Panc1 (cell line): ENCODE measurements around the gene S1PR1.

Experiments used
- REST ChIP-seq, 2 experiments: IDR thresholded peaks; 2 replicates each; pipeline ENCODE4 v1.6.1; 2011 to 2012; ENCODE audit warnings: low read depth in 2 of 2, control low read depth in 1 of 2, low read length in 1 of 2, mild to moderate bottlenecking in 1 of 2, moderate library complexity in 1 of 2; ENCODE audit not compliant: insufficient read depth in 1 of 2
- TF ChIP-seq, protein P1 (sequence below): fragments of 450-650 bp; IDR thresholded peaks from 2 replicates; pipeline ENCODE4 v1.5.1; 2017; ENCODE audit warnings: mild to moderate bottlenecking

DNA sequence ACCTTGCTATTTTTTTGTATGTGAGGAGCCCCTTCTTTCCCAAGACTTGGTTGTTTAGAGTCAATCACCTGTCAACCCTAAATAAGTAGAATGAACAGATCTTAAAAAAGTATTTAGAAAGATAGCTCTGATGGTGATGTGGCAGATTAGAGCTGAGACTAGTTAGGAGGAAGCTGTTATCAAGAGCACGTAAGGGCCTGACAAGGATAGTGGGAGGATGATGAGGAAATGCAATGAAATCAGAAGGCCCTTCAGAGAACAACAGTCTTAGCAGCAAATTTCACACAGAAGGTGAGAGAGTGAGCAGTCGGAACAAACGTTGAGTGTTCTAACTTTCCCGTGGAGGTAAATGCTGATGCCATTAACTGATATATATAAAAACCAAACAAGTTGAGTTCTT lies 15.9 kb upstream of the S1PR1 start:
- TF ChIP-seq, protein P1, sequence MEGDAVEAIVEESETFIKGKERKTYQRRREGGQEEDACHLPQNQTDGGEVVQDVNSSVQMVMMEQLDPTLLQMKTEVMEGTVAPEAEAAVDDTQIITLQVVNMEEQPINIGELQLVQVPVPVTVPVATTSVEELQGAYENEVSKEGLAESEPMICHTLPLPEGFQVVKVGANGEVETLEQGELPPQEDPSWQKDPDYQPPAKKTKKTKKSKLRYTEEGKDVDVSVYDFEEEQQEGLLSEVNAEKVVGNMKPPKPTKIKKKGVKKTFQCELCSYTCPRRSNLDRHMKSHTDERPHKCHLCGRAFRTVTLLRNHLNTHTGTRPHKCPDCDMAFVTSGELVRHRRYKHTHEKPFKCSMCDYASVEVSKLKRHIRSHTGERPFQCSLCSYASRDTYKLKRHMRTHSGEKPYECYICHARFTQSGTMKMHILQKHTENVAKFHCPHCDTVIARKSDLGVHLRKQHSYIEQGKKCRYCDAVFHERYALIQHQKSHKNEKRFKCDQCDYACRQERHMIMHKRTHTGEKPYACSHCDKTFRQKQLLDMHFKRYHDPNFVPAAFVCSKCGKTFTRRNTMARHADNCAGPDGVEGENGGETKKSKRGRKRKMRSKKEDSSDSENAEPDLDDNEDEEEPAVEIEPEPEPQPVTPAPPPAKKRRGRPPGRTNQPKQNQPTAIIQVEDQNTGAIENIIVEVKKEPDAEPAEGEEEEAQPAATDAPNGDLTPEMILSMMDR, result no peak
- no peak for TF ChIP-seq REST (IDR thresholded peaks at IDR 0.05; ENCODE audit: insufficient read depth in 1 of 2, low read depth in 2 of 2, low read length in 1 of 2)
